Measurements from ENCODE around the gene BMP2.

- TF ChIP-seq CTCF (conservative IDR thresholded peaks at IDR 0.05; ENCODE audit: low read depth, low read length) = no peak
- no peak for TF ChIP-seq EZH2 (IDR thresholded peaks at IDR 0.05; ENCODE audit: borderline replicate concordance, low read depth, low read length, poor library complexity, severe bottlenecking)
Observed at GRCh38 chr20:6806275-6806674, 38.8 kb downstream of the BMP2 start.
